H1 (cell line): Measurements from ENCODE around the gene GGN.

Experiments
- CTCF ChIP-seq, 3 experiments: IDR thresholded peaks; 1 replicate in 2 of 3; 2 replicates in 1 of 3; pipeline versions ENCODE4 v1.5.1 to v1.6.1; 2011; ENCODE audit warnings: low read length in 3 of 3, mild to moderate bottlenecking in 3 of 3, inconsistent platforms in 2 of 3, low read depth in 1 of 3, moderate library complexity in 1 of 3; ENCODE audit not compliant: insufficient read depth in 1 of 3; ENCODE audit errors: control extremely low read depth in 1 of 3
- EZH2 ChIP-seq: fragments of 200-600 bp; sonication (generic); IDR thresholded peaks from 2 replicates; pipeline ENCODE4 v1.7.1; 2012; ENCODE audit warnings: low read depth, mild to moderate bottlenecking, moderate library complexity, low read length, inconsistent platforms; ENCODE audit not compliant: severe bottlenecking
- POLR2A ChIP-seq, 2 experiments: IDR thresholded peaks; 1 replicate in 1 of 2; 2 replicates in 1 of 2; pipeline ENCODE4 v1.6.1; 2011; ENCODE audit warnings: low read depth in 2 of 2, low read length in 2 of 2, mild to moderate bottlenecking in 2 of 2; ENCODE audit errors: control extremely low read depth in 1 of 2
- SIN3A ChIP-seq, 2 experiments: IDR thresholded peaks in 1 of 2; conservative IDR thresholded peaks in 1 of 2; 2 replicates each; pipeline ENCODE4 v1.6.1; 2011 to 2012; ENCODE audit warnings: low read length in 2 of 2, improper control_type of control experiment in 1 of 2, low read depth in 1 of 2, mild to moderate bottlenecking in 1 of 2
- SUZ12 ChIP-seq: fragments of 200-600 bp; sonication (generic); IDR thresholded peaks from 2 replicates; pipeline ENCODE4 v1.6.1; 2012; ENCODE audit warnings: mild to moderate bottlenecking, inconsistent platforms, low read length, moderate library complexity, mixed read lengths
- TAF1 ChIP-seq: IDR thresholded peaks from 2 replicates; pipeline ENCODE4 v1.6.1; 2011; ENCODE audit warnings: mild to moderate bottlenecking, low read depth, low read length

- TF ChIP-seq EZH2 (no peak), CTCF (IDR thresholded peaks at IDR 0.05; ENCODE audit: control extremely low read depth in 1 of 3, insufficient read depth in 1 of 3, low read depth in 1 of 3, low read length in 3 of 3) (no peak), SUZ12 (no peak), SIN3A (conservative IDR thresholded peaks at IDR 0.05 in 1 of 2, IDR thresholded peaks at IDR 0.05 in 1 of 2; ENCODE audit: low read depth in 1 of 2, low read length in 2 of 2) (no peak), TAF1 (no peak), POLR2A (IDR thresholded peaks at IDR 0.05; ENCODE audit: control extremely low read depth in 1 of 2, low read depth in 2 of 2, low read length in 2 of 2) (no peak)
Measured at GRCh38 chr19:38417146-38417543, 29.3 kb upstream of the GGN start.
